K562 (cell line): Measurements from ENCODE around the gene TKT. TPM values are rescaled to one million over a fixed set of nuclear protein-coding genes. Genes with fewer than 3 reads are reported as not detected.

ENCODE experiments used
- ATAC-seq: fragments of 200-7000 bp; cut with Tn5 transposase; 3 replicates; pipeline ENCODE4 v1.9.1; 2020; ENCODE audit warnings: moderate library complexity
- BruUV-seq: library from RNA; stranded (reverse); fragments of 400-500 nt; replicated peaks from 2 replicates; lab custom pipeline; 2021; lab: Mats Ljungman, UMichigan
- CTCF ChIA-PET: fragments of 300-600 bp; formaldehyde crosslinking; extraction: SDS; loops from one replicate; lab custom pipeline; 2021; ENCODE audit warnings: low intra/inter-chr PET ratio; lab: Yijun Ruan, JAX
- POLR2A ChIA-PET: fragments of 300-600, 350-650 bp; sonication (Branson Sonifier 250); formaldehyde crosslinking; extraction: SDS; loops from one replicate; lab custom pipeline; 2021; ENCODE audit warnings: antibody characterized with exemption, inconsistent platforms; lab: Yijun Ruan, JAX
- DNase-seq, 4 experiments: peaks; one replicate each; pipeline versions ENCODE4 v3.0.0 to v3.0.0-alpha.2; 2011 to 2018; ENCODE audit warnings: low spot score in 3 of 4, mixed read lengths in 3 of 4; ENCODE audit errors: extremely low read depth in 1 of 4
- FAIRE-seq: peaks from 2 replicates; lab custom pipeline; 2011; peaks lifted over from hg19 to GRCh38; lab: Jason Lieb, UNC
- H2AFZ ChIP-seq: 2 replicates; pipeline ENCODE4 v1.6.0; 2011; ENCODE audit warnings: low read depth, low read length, control low read depth, inconsistent platforms
- H3K27ac ChIP-seq: fragments of 200-600 bp; 3 replicates; pipeline ENCODE4 v1.8.0; 2011; ENCODE audit warnings: low read depth, mild to moderate bottlenecking, control low read depth, inconsistent platforms, low read length, moderate library complexity, mixed read lengths; ENCODE audit errors: extremely low read depth
- H3K27me3 ChIP-seq, 2 experiments: fragments of 300-600 bp in 1 of 2; 2 replicates in 1 of 2; 3 replicates in 1 of 2; pipeline versions ENCODE4 v1.6.0 to v1.8.0; 2011; ENCODE audit warnings: inconsistent platforms in 2 of 2, low read length in 2 of 2, mild to moderate bottlenecking in 1 of 2, mixed read lengths in 1 of 2, moderate library complexity in 1 of 2; ENCODE audit not compliant: control insufficient read depth in 2 of 2, insufficient read depth in 2 of 2
- H3K36me3 ChIP-seq: fragments of 300-600 bp; 3 replicates; pipeline ENCODE4 v1.8.0; 2011; ENCODE audit warnings: mild to moderate bottlenecking, low read length, inconsistent platforms; ENCODE audit not compliant: control insufficient read depth, insufficient read depth
- H3K4me1 ChIP-seq, 2 experiments: fragments of 200-600 bp in 1 of 2; replicated peaks in 1 of 2; 2 replicates in 1 of 2; 3 replicates in 1 of 2; pipeline versions ENCODE4 v1.5.1 to v1.8.0; 2011; ENCODE audit warnings: inconsistent platforms in 2 of 2, low read length in 2 of 2, mild to moderate bottlenecking in 1 of 2, mixed read lengths in 1 of 2, moderate library complexity in 1 of 2; ENCODE audit not compliant: control insufficient read depth in 2 of 2, insufficient read depth in 2 of 2
- H3K4me2 ChIP-seq: 2 replicates; pipeline ENCODE4 v1.6.1; 2011; ENCODE audit warnings: low read length, control low read depth, inconsistent platforms, mixed read lengths; ENCODE audit not compliant: insufficient read depth
- H3K4me3 ChIP-seq: fragments of 200-600 bp; sonication (generic), shearing (Covaris generic); 2 replicates; pipeline ENCODE4 v1.5.1; 2016; ENCODE audit warnings: control low read depth, inconsistent platforms
- H3K79me2 ChIP-seq: fragments of 200-600 bp; 3 replicates; pipeline ENCODE4 v1.8.0; 2011; ENCODE audit warnings: low read length, inconsistent platforms; ENCODE audit not compliant: control insufficient read depth, insufficient read depth
- H3K9ac ChIP-seq, 2 experiments: 2 replicates each; pipeline versions ENCODE4 v1.6.0 to v1.6.1; 2011; ENCODE audit warnings: low read depth in 2 of 2, low read length in 2 of 2, control low read depth in 1 of 2, inconsistent platforms in 1 of 2, mild to moderate bottlenecking in 1 of 2, mixed read lengths in 1 of 2; ENCODE audit not compliant: insufficient read depth in 1 of 2
- H3K9me1 ChIP-seq: one replicate; pipeline ENCODE4 v1.6.0; 2011; ENCODE audit warnings: inconsistent platforms, mild to moderate bottlenecking, low read length, moderate library complexity; ENCODE audit not compliant: control insufficient read depth, insufficient read depth
- H3K9me3 ChIP-seq: replicated peaks from 2 replicates; pipeline ENCODE4 v1.5.1; 2011; ENCODE audit warnings: low read depth, low read length, inconsistent platforms; ENCODE audit not compliant: control insufficient read depth, insufficient read depth
- H4K20me1 ChIP-seq: replicated peaks from 2 replicates; pipeline ENCODE4 v1.6.1; 2011; ENCODE audit warnings: low read length, inconsistent platforms, mixed read lengths; ENCODE audit not compliant: control insufficient read depth, insufficient read depth
- BACH1 ChIP-seq: fragments of 200-800 bp; sonication (Bioruptor generic); IDR thresholded peaks from 2 replicates; pipeline ENCODE4 v1.6.1; 2016; ENCODE audit warnings: missing genetic modification characterization, missing compliant biosample characterization
- CHD2 ChIP-seq: IDR thresholded peaks from 2 replicates; pipeline ENCODE4 v1.6.1; 2011; ENCODE audit warnings: low read depth, low read length
- COPS2 ChIP-seq: fragments of 450-650 bp; conservative IDR thresholded peaks from 2 replicates; pipeline ENCODE4 v1.6.1; 2016; ENCODE audit warnings: mild to moderate bottlenecking, moderate library complexity
- ELF4 ChIP-seq: fragments of 450-650 bp; formaldehyde crosslinking; IDR thresholded peaks from 2 replicates; pipeline ENCODE4 v1.4.0; 2022; ENCODE audit warnings: missing genetic modification characterization
- MEIS2 ChIP-seq: fragments of 450-650 bp; IDR thresholded peaks from 2 replicates; pipeline ENCODE4 v1.6.1; 2014; ENCODE audit warnings: mild to moderate bottlenecking; ENCODE audit not compliant: partially characterized antibody
- RBFOX2 ChIP-seq: fragments of 200-400 bp; formaldehyde crosslinking; IDR thresholded peaks from 2 replicates; pipeline ENCODE4 v1.6.1; 2017; ENCODE audit warnings: low read depth, mild to moderate bottlenecking, low read length, moderate library complexity
- SETDB1 ChIP-seq: IDR thresholded peaks from one replicate; pipeline ENCODE4 v1.6.1; 2012; ENCODE audit warnings: low read length, control low read depth, inconsistent platforms
- SP1 ChIP-seq: sonication (generic); formaldehyde crosslinking; IDR thresholded peaks from 2 replicates; pipeline ENCODE4 v1.8.1; 2022; ENCODE audit warnings: mild to moderate bottlenecking, missing genetic modification reagents
- YBX1 ChIP-seq: fragments of 450-650 bp; IDR thresholded peaks from 2 replicates; pipeline ENCODE4 v1.7.1; 2016; ENCODE audit warnings: mild to moderate bottlenecking
- ZNF197 ChIP-seq: fragments of 200-800 bp; sonication (Bioruptor generic); IDR thresholded peaks from 2 replicates; pipeline ENCODE4 v1.6.1; 2016; ENCODE audit warnings: low read depth, missing genetic modification characterization, missing compliant biosample characterization
- ZNF280B ChIP-seq: fragments of 250-450 bp; sonication (Bioruptor Pico); IDR thresholded peaks from 2 replicates; pipeline ENCODE4 v1.5.1; 2021; ENCODE audit warnings: mild to moderate bottlenecking
- ZNF76 ChIP-seq: fragments of 250-450 bp; sonication (Bioruptor Pico); IDR thresholded peaks from 2 replicates; pipeline ENCODE4 v1.4.0; 2020; ENCODE audit warnings: mild to moderate bottlenecking, moderate library complexity, borderline replicate concordance
- ZSCAN29 ChIP-seq: fragments of 450-650 bp; IDR thresholded peaks from 2 replicates; pipeline ENCODE4 v1.6.1; 2017
- WGBS: fragments of 100-300 bp; shearing (Covaris generic); methylation state at CpG from one replicate; pipeline ENCODE4 v1.1.6; 2016; ENCODE audit warnings: low coverage, mixed read lengths; ENCODE audit not compliant: insufficient coverage; ENCODE audit errors: missing lambda C conversion rate; 5-methylcytosine and 5-hydroxymethylcytosine counted together
- in situ Hi-C: fragments of 300-500 bp; cut with MboI; formaldehyde crosslinking; loops from 4 replicates; pipeline ENCODE4 v1.15.0; 2018; ENCODE audit warnings: inconsistent platforms, mixed read lengths
- intact Hi-C: fragments of 100-400 bp; cut with micrococcal nuclease; formaldehyde crosslinking; loops from 2 replicates; pipeline ENCODE4 v1.14.2; 2022
- polyA plus RNA-seq, 8 experiments: library from polyadenylated mRNA; depleted of rRNA in 4 of 8; stranded (reverse) in 5 of 8; unstranded in 3 of 8; fragments of >200 nt; fragmentation: Nextera tagmentation in 2 of 8; fragmentation: Illumina TruSeq in 1 of 8; extraction: Ambion mirVana in 2 of 8; extraction: Trizol in 1 of 8; gene quantifications; 2 replicates each; pipeline versions ENCODE4 v1.2.1 to v1.2.3, GENCODE V29; 2011 to 2014; ENCODE audit warnings: inconsistent platforms in 1 of 8, missing spikeins in 1 of 8
- total RNA-seq, 7 experiments: library from RNA; depleted of rRNA in 6 of 7; stranded (reverse); fragments of >200 nt in 6 of 7; fragmentation: Illumina TruSeq in 2 of 7; extraction: Trizol in 2 of 7; gene quantifications; 2 replicates each; pipeline versions ENCODE4 v1.2.1 to v1.2.3, GENCODE V29; 2011 to 2021; ENCODE audit warnings: low replicate concordance in 1 of 7
- TF ChIP-seq, protein P1 (sequence below): conservative IDR thresholded peaks from 2 replicates; pipeline ENCODE4 v1.6.1; 2011; ENCODE audit warnings: low read depth, mild to moderate bottlenecking, low read length; ENCODE audit not compliant: control insufficient read depth

The TKT gene
- total and polyA plus RNA-seq, 9 of the 15 experiments (the other 6 are each of a cell fraction or from before 2014, with no cell fraction given), result 58.1 to 401 (median 187) TPM

DNA sequence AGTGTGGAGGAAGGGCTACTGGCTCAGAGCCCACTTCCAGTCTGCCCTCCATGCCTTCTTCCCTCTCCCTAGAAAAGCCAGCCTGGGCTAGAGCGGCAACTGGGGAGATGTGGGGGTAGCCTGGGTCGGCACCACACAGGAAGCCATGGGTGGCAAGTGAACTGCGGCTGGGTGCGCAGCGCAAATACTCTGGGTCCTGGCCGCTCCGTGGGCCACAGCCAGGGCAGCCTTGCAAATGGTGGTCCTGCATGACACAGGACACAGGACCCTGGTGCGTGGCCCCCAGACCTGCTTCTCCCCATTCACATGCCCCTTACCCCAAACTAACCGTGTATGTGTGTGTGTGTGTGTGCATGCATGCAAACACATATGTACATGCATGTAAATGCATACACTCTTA is 69.1 kb downstream of the TKT start:
- Histone ChIP-seq H3K9ac (no peak overlapping the region), H3K9me1 (no peaks in the 10 kb centered on the region), H3K36me3 (peaks cover 14% of the 10 kb centered on the region; the same call in 2 of the 3 replicates), H3K4me2 (no peak overlapping the region), H2AFZ (no peak overlapping the region), H3K79me2 (no peaks in the 10 kb centered on the region), H3K27ac (no peak overlapping the region), H3K4me3 (no peak overlapping the region), H3K27me3 (no peaks in the 10 kb centered on the region), H3K9me3 (no peaks in the 10 kb centered on the region), H3K4me1 (no peaks in the 10 kb centered on the region; a peak in 1 of 5 replicates), H4K20me1 (no peaks in the 10 kb centered on the region)
- ChIA-PET POLR2A (no interaction called here), CTCF (no interaction called here)
- intact Hi-C loops, result no loop called here
- WGBS, result 88% methylated on average over 9 of the region's 9 CpGs
- no TSS peak for BruUV-seq
- in situ Hi-C loops, result no loop called here
- ATAC-seq, result no peak
- TF ChIP-seq BACH1, result no peak
- TF ChIP-seq ZNF280B, result no peak
- no peak for TF ChIP-seq CHD2
- TF ChIP-seq SP1 (CRISPR knock-in tag), result no peak
- TF ChIP-seq COPS2, result no peak
- TF ChIP-seq, protein P1, sequence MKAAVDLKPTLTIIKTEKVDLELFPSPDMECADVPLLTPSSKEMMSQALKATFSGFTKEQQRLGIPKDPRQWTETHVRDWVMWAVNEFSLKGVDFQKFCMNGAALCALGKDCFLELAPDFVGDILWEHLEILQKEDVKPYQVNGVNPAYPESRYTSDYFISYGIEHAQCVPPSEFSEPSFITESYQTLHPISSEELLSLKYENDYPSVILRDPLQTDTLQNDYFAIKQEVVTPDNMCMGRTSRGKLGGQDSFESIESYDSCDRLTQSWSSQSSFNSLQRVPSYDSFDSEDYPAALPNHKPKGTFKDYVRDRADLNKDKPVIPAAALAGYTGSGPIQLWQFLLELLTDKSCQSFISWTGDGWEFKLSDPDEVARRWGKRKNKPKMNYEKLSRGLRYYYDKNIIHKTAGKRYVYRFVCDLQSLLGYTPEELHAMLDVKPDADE, result no peak
- TF ChIP-seq SETDB1, result no peak
- no peak for TF ChIP-seq ZNF76 (CRISPR knock-in tag)
- TF ChIP-seq ZNF197 (CRISPR knock-in tag), result no peak
- no peak for TF ChIP-seq ELF4 (CRISPR knock-in tag)
- no peak for TF ChIP-seq ZSCAN29
- TF ChIP-seq RBFOX2, result no peak
- no peak for TF ChIP-seq YBX1
- no peak for TF ChIP-seq MEIS2
- DNase-seq, result no peak
- no peak for FAIRE-seq
